Tibial nerve (tissue), 4 donors: ENCODE data around the gene PCGF6. TPM values are rescaled to one million over a fixed set of nuclear protein-coding genes. Genes with fewer than 3 reads are reported as not detected.
A peak's percentile ranks its signal among the peaks of the same experiment; 100 is the strongest.
"Not testable (repeated sequence)": the region's sequence is repeated elsewhere in the genome, so short reads cannot be mapped to it uniquely, and the experiment has no call there.

Experiments
- DNase-seq, 2 donors: peaks; one replicate each; pipeline ENCODE4 v3.0.0-alpha.2; 2019; ENCODE audit warnings: low spot score in 2 of 2
- H3K27ac ChIP-seq, 4 donors: fragments of 200-600 bp; sonication (generic) in 3 of 4; one replicate each; pipeline ENCODE4 v1.5.1; 2017 to 2019; ENCODE audit warnings: mild to moderate bottlenecking in 1 of 4
- H3K27me3 ChIP-seq, 2 donors: fragments of 200-600 bp; sonication (generic) in 1 of 2; one replicate each; pipeline versions ENCODE4 v1.5.1 to v1.6.0; 2017 to 2019
- H3K36me3 ChIP-seq, 3 donors: fragments of 200-600 bp; sonication (generic); one replicate each; pipeline ENCODE4 v1.5.1; 2018 to 2019
- H3K4me1 ChIP-seq, 4 donors: fragments of 200-600 bp; sonication (generic) in 3 of 4; one replicate each; pipeline ENCODE4 v1.5.1; 2017 to 2019
- H3K4me3 ChIP-seq, 4 donors: fragments of 200-600 bp; sonication (generic) in 3 of 4; one replicate each; pipeline ENCODE4 v1.5.1; 2017 to 2019; ENCODE audit warnings: mild to moderate bottlenecking in 1 of 4, moderate library complexity in 1 of 4
- H3K9me3 ChIP-seq, 4 donors: fragments of 200-600 bp; sonication (generic) in 3 of 4; one replicate each; pipeline ENCODE4 v1.5.1; 2017 to 2019
- CTCF ChIP-seq, 5 experiments: fragments of 200-600 bp in 3 of 5; fragments of 450-650 bp in 2 of 5; sonication (generic) in 3 of 5; IDR thresholded peaks; one replicate each; pipeline ENCODE4 v1.5.1; 2016 to 2019; ENCODE audit warnings: antibody characterized with exemption in 5 of 5, mild to moderate bottlenecking in 3 of 5, moderate library complexity in 2 of 5
- EP300 ChIP-seq, 2 donors: sonication (generic); formaldehyde crosslinking; IDR thresholded peaks; one replicate each; pipeline ENCODE4 v1.6.1; 2017; ENCODE audit warnings: antibody characterized with exemption in 2 of 2, mild to moderate bottlenecking in 1 of 2
- POLR2A ChIP-seq, 2 donors: fragments of 450-650 bp; IDR thresholded peaks; one replicate each; pipeline ENCODE4 v1.6.1; 2017; ENCODE audit warnings: antibody characterized with exemption in 2 of 2, mild to moderate bottlenecking in 2 of 2, moderate library complexity in 2 of 2
- WGBS, 2 donors: methylation state at CpG; one replicate each; pipeline ENCODE4 v1.1.5; 2018; 5-methylcytosine and 5-hydroxymethylcytosine counted together
- total RNA-seq, 4 donors: library from RNA; depleted of rRNA; stranded (reverse); fragments of >200 nt; gene quantifications; one replicate each; pipeline ENCODE4 v1.1.0, GENCODE V29; 2016

Gene PCGF6
- total RNA-seq, 4 donors from 2014 or later, result 22.1 to 35.4 (median 25.4) TPM

GRCh38 chr10:103265717-103266329 is 85.1 kb downstream of the PCGF6 start:
- no peaks in the 10 kb centered on the region for H3K9me3 ChIP-seq
- no peak overlapping the region for H3K27ac ChIP-seq
- DNase-seq, result peak; percentile 31 to 65
- no peak overlapping the region for H3K4me3 ChIP-seq
- no peaks in the 10 kb centered on the region for H3K36me3 ChIP-seq
- 32 to 34% methylated on average over 11 of the region's 11 CpGs for WGBS, 2 donors
- H3K27me3 ChIP-seq, result no peaks in the 10 kb centered on the region
- no peaks in the 10 kb centered on the region for H3K4me1 ChIP-seq
- TF ChIP-seq POLR2A (IDR thresholded peaks at IDR 0.05) (no peak), EP300 (IDR thresholded peaks at IDR 0.05) (no peak), CTCF (IDR thresholded peaks at IDR 0.05) (no peak)

- H3K36me3 ChIP-seq, result no peaks in the 10 kb centered on the region
- no peak overlapping the region for H3K4me3 ChIP-seq
- H3K9me3 ChIP-seq, result peaks cover 0 to 12% (median 0%) of the 10 kb centered on the region in 4 donors
- DNase-seq, result no peak
- TF ChIP-seq EP300 (IDR thresholded peaks at IDR 0.05), result no peak
- TF ChIP-seq CTCF (IDR thresholded peaks at IDR 0.05), result no peak
- no peak for TF ChIP-seq POLR2A (IDR thresholded peaks at IDR 0.05)
- no peaks in the 10 kb centered on the region for H3K4me1 ChIP-seq
- no peak overlapping the region for H3K27ac ChIP-seq
- 78 to 86% methylated on average over 3 of the region's 3 CpGs for WGBS, 2 donors
- H3K27me3 ChIP-seq, result no peaks in the 10 kb centered on the region
Measured at GRCh38 chr10:103262229-103262628, 88.7 kb downstream of the PCGF6 start.

- Histone ChIP-seq H3K27ac (no peak overlapping the region), H3K4me1 (no peaks in the 10 kb centered on the region), H3K9me3 (peaks cover 0 to 12% (median 0%) of the 10 kb centered on the region in 4 donors), H3K4me3 (no peak overlapping the region), H3K36me3 (no peaks in the 10 kb centered on the region), H3K27me3 (no peaks in the 10 kb centered on the region)
- 88 to 96% methylated on average over 5 of the region's 5 CpGs for WGBS, 2 donors
- TF ChIP-seq EP300 (IDR thresholded peaks at IDR 0.05) (no peak), CTCF (IDR thresholded peaks at IDR 0.05) (no peak), POLR2A (IDR thresholded peaks at IDR 0.05) (no peak)
- no peak for DNase-seq
Measured at GRCh38 chr10:103259989-103260388, 91.0 kb downstream of the PCGF6 start.

GRCh38 chr10:103258928-103259327 is 92.0 kb downstream of the PCGF6 start:
- H3K36me3 ChIP-seq, H3K27ac ChIP-seq, H3K27me3 ChIP-seq, DNase-seq, H3K4me3 ChIP-seq, H3K4me1 ChIP-seq: not testable (repeated sequence)
- H3K9me3 ChIP-seq, result peaks cover 0 to 12% (median 0%) of the 10 kb centered on the region in 4 donors
- WGBS, 2 donors, result 93 to 95% methylated on average over 4 of the region's 4 CpGs

GRCh38 chr10:103257812-103258211 is 93.1 kb downstream of the PCGF6 start:
- H3K4me3 ChIP-seq, result no peak overlapping the region
- TF ChIP-seq POLR2A (IDR thresholded peaks at IDR 0.05), result no peak
- no peak for TF ChIP-seq CTCF (IDR thresholded peaks at IDR 0.05)
- no peak for TF ChIP-seq EP300 (IDR thresholded peaks at IDR 0.05)
- no peaks in the 10 kb centered on the region for H3K4me1 ChIP-seq
- H3K36me3 ChIP-seq, result no peaks in the 10 kb centered on the region
- DNase-seq, result no peak
- H3K9me3 ChIP-seq, result peaks cover 0 to 12% (median 0%) of the 10 kb centered on the region in 4 donors
- no peaks in the 10 kb centered on the region for H3K27me3 ChIP-seq
- no peak overlapping the region for H3K27ac ChIP-seq

GRCh38 chr10:103256613-103257012 is 94.3 kb downstream of the PCGF6 start:
- H3K27me3 ChIP-seq, result no peaks in the 10 kb centered on the region

More at GRCh38 chr10:103256613-103257012, 94.3 kb downstream of the PCGF6 start:
- Histone ChIP-seq H3K36me3 (no peaks in the 10 kb centered on the region), H3K4me1 (no peaks in the 10 kb centered on the region), H3K4me3 (no peak overlapping the region), H3K9me3 (peaks cover 0 to 12% (median 0%) of the 10 kb centered on the region in 4 donors), H3K27ac (no peak overlapping the region)
- no peak for DNase-seq
- TF ChIP-seq CTCF (IDR thresholded peaks at IDR 0.05), result no peak
- no peak for TF ChIP-seq EP300 (IDR thresholded peaks at IDR 0.05)
- TF ChIP-seq POLR2A (IDR thresholded peaks at IDR 0.05), result no peak
- WGBS, 2 donors, result 89 to 97% methylated on average over 1 of the region's 1 CpG
